ENCODE measurements around the gene XPR1.

- TF ChIP-seq CTCF (IDR thresholded peaks at IDR 0.05) (no peak), POLR2A (IDR thresholded peaks at IDR 0.05) (no peak)
These were observed 33.4 kb upstream of the XPR1 start for GRCh38 chr1:180598333-180598974.

All from uterus (tissue), 2 donors.